ENCODE results near the gene TAF1D. TPM values are rescaled to one million over a fixed set of nuclear protein-coding genes. Genes with fewer than 3 reads are reported as not detected.

TAF1D gene
- total and polyA plus RNA-seq, 10 of the 15 experiments (the other 5 are each of a cell fraction or from before 2014, with no cell fraction given): 101 to 314 (median 199) TPM

- no peak for DNase-seq (ENCODE audit: low read depth, low spot score)
- no peaks in the 10 kb centered on the region for H3K9me3 ChIP-seq (replicated peaks; ENCODE audit: control insufficient read depth, insufficient read depth, low read length)
- in situ Hi-C loops (cut with MboI) (no loop called here), intact Hi-C loops (cut with micrococcal nuclease; ENCODE audit: unreplicated experiment) (no loop called here)
- POLR2A ChIA-PET: no interaction called here
- no peak overlapping the region for H3K4me2 ChIP-seq (ENCODE audit: control insufficient read depth, insufficient read depth)
- SMC1A ChIA-PET (ENCODE audit: uncharacterized antibody, unreplicated experiment): no interaction called here
- ATAC-seq: no peak
- no peak overlapping the region for H2AFZ ChIP-seq (ENCODE audit: control insufficient read depth, low read depth, low read length)
- RAD21 ChIA-PET (ENCODE audit: unreplicated experiment): no interaction called here
- no peak overlapping the region for H3K4me3 ChIP-seq
- H3K36me3 ChIP-seq (ENCODE audit: control insufficient read depth in 2 of 2, insufficient read depth in 2 of 2, low read length in 1 of 2): peaks cover 2 to 4% of the 10 kb centered on the region in 2 experiments; a peak in 3 of 4 replicates
- TF ChIP-seq EED (IDR thresholded peaks at IDR 0.05; ENCODE audit: low read depth): no peak
- no peak for TF ChIP-seq ZNF622 (IDR thresholded peaks at IDR 0.05)
- no peak for TF ChIP-seq WRNIP1 (IDR thresholded peaks at IDR 0.05; ENCODE audit: borderline replicate concordance, low read depth, low read length)
- TF ChIP-seq RB1 (IDR thresholded peaks at IDR 0.05; ENCODE audit: borderline replicate concordance): no peak
- no peak for TF ChIP-seq POLR2A (IDR thresholded peaks at IDR 0.05; ENCODE audit: low read depth, low read length)
- no peak for FAIRE-seq
- no peak overlapping the region for H3K27ac ChIP-seq (ENCODE audit: control insufficient read depth, insufficient read depth)
- H3K4me1 ChIP-seq (ENCODE audit: control insufficient read depth, insufficient read depth, low read length): peaks cover 3% of the 10 kb centered on the region; the same call in 1 of the 2 replicates
- CTCF ChIA-PET: no interaction called here
- WGBS (ENCODE audit: insufficient coverage, insufficient replicate concordance, low lambda C conversion rate, missing lambda C conversion rate): 97% methylated on average over 2 of the region's 2 CpGs
- no peaks in the 10 kb centered on the region for H3K27me3 ChIP-seq (replicated peaks in 1 of 2; ENCODE audit: control insufficient read depth in 2 of 2, insufficient read depth in 2 of 2, low read length in 1 of 2)
- no peak overlapping the region for H3K9ac ChIP-seq (ENCODE audit: control insufficient read depth, insufficient read depth, low read length)
- no TSS peak for BruUV-seq (replicated peaks)
- H4K20me1 ChIP-seq (ENCODE audit: control insufficient read depth, insufficient read depth): no peaks in the 10 kb centered on the region
- H3K79me2 ChIP-seq (ENCODE audit: control insufficient read depth, insufficient read depth, low read length): no peaks in the 10 kb centered on the region
Measured at GRCh38 chr11:93753241-93753640, 11.9 kb upstream of the TAF1D start.

- no peaks in the 10 kb centered on the region for H3K9me3 ChIP-seq (replicated peaks; ENCODE audit: control insufficient read depth, insufficient read depth, low read length)
- H3K4me1 ChIP-seq (ENCODE audit: control insufficient read depth, insufficient read depth, low read length): no peaks in the 10 kb centered on the region
- no peak overlapping the region for H2AFZ ChIP-seq (ENCODE audit: control insufficient read depth, low read depth, low read length)
- intact Hi-C loops (cut with micrococcal nuclease; ENCODE audit: unreplicated experiment) (no loop called here), in situ Hi-C loops (cut with MboI) (no loop called here)
- POLR2A ChIA-PET: interaction anchor here (1.2 to 1.7 kb wide), 2 partner anchors 9 to 33 kb away, joined by 3 to 5 read pairs; partner anchors contain the start of genes C11orf54, MED17 and TAF1D
- H3K4me2 ChIP-seq (ENCODE audit: control insufficient read depth, insufficient read depth): no peak overlapping the region
- H3K4me3 ChIP-seq: no peak overlapping the region
- DNase-seq (ENCODE audit: low read depth, low spot score) (no peak), ATAC-seq (no peak), FAIRE-seq (no peak)
- no peaks in the 10 kb centered on the region for H3K27me3 ChIP-seq (replicated peaks in 1 of 2; ENCODE audit: control insufficient read depth in 2 of 2, insufficient read depth in 2 of 2, low read length in 1 of 2)
- no peaks in the 10 kb centered on the region for H4K20me1 ChIP-seq (ENCODE audit: control insufficient read depth, insufficient read depth)
- H3K9ac ChIP-seq (ENCODE audit: control insufficient read depth, insufficient read depth, low read length): no peak overlapping the region
- CTCF ChIA-PET: interaction anchor here (0.6 to 1.6 kb wide), 3 partner anchors 10 to 771 kb away, joined by 3 to 7 read pairs (median 6); partner anchors contain the start of genes C11orf54, MED17 and TAF1D
- RAD21 ChIA-PET (ENCODE audit: unreplicated experiment): no interaction called here
- peaks cover 0 to 4% of the 10 kb centered on the region in 2 experiments; a peak in 1 of 4 replicates for H3K36me3 ChIP-seq (ENCODE audit: control insufficient read depth in 2 of 2, insufficient read depth in 2 of 2, low read length in 1 of 2)
- H3K27ac ChIP-seq (ENCODE audit: control insufficient read depth, insufficient read depth): no peak overlapping the region
- 85% methylated on average over 1 of the region's 1 CpG for WGBS (ENCODE audit: insufficient coverage, insufficient replicate concordance, low lambda C conversion rate, missing lambda C conversion rate)
- no peaks in the 10 kb centered on the region; the same call in 1 of the 2 replicates for H3K79me2 ChIP-seq (ENCODE audit: control insufficient read depth, insufficient read depth, low read length)
- no TSS peak for BruUV-seq (replicated peaks)
- TF ChIP-seq NBN (IDR thresholded peaks at IDR 0.05): no peak
- no peak for TF ChIP-seq YY1 (IDR thresholded peaks at IDR 0.05; ENCODE audit: low read depth, low read length)
- no peak for TF ChIP-seq SP1 (IDR thresholded peaks at IDR 0.05; ENCODE audit: low read depth, low read length)
- no peak for TF ChIP-seq RELA (IDR thresholded peaks at IDR 0.05; ENCODE audit: borderline replicate concordance, partially characterized antibody)
- no peak for TF ChIP-seq TARDBP (IDR thresholded peaks at IDR 0.05; ENCODE audit: borderline replicate concordance)
- no peak for TF ChIP-seq CREB1 (IDR thresholded peaks at IDR 0.05; ENCODE audit: low read depth)
- TF ChIP-seq JUND (IDR thresholded peaks at IDR 0.05; ENCODE audit: low read depth, low read length): no peak
- TF ChIP-seq, protein P1, sequence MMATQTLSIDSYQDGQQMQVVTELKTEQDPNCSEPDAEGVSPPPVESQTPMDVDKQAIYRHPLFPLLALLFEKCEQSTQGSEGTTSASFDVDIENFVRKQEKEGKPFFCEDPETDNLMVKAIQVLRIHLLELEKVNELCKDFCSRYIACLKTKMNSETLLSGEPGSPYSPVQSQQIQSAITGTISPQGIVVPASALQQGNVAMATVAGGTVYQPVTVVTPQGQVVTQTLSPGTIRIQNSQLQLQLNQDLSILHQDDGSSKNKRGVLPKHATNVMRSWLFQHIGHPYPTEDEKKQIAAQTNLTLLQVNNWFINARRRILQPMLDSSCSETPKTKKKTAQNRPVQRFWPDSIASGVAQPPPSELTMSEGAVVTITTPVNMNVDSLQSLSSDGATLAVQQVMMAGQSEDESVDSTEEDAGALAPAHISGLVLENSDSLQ (IDR thresholded peaks at IDR 0.05): no peak
- no peak for TF ChIP-seq POLR2AphosphoS5 (IDR thresholded peaks at IDR 0.05; ENCODE audit: low read length)
- TF ChIP-seq CBX5 (IDR thresholded peaks at IDR 0.05; ENCODE audit: low read depth): no peak
- TF ChIP-seq ATF2 (IDR thresholded peaks at IDR 0.05; ENCODE audit: low read length): no peak
- no peak for TF ChIP-seq NFIC (IDR thresholded peaks at IDR 0.05; ENCODE audit: low read depth, low read length)
- no peak for TF ChIP-seq CBX3 (IDR thresholded peaks at IDR 0.05; ENCODE audit: borderline replicate concordance, low read depth)
- SMC1A ChIA-PET (ENCODE audit: uncharacterized antibody, unreplicated experiment): interaction anchor here (0.6 to 1.8 kb wide), 3 partner anchors 9 to 31 kb away, joined by 3 to 8 read pairs (median 3); partner anchors contain the start of genes C11orf54 and TAF1D
Measured at GRCh38 chr11:93751001-93751400, 9.7 kb upstream of the TAF1D start.

Data from GM12878 (cell line).